K562 (cell line): ENCODE measurements around the gene RASIP1. TPM values are rescaled to one million over a fixed set of nuclear protein-coding genes. Genes with fewer than 3 reads are reported as not detected.

ENCODE experiments used
- ATAC-seq: fragments of 200-7000 bp; cut with Tn5 transposase; 3 replicates; pipeline ENCODE4 v1.9.1; 2020; ENCODE audit warnings: moderate library complexity
- BruUV-seq: library from RNA; stranded (reverse); fragments of 400-500 nt; replicated peaks from 2 replicates; lab custom pipeline; 2021; lab: Mats Ljungman, UMichigan
- CTCF ChIA-PET: fragments of 300-600 bp; formaldehyde crosslinking; extraction: SDS; loops from one replicate; lab custom pipeline; 2021; ENCODE audit warnings: low intra/inter-chr PET ratio; lab: Yijun Ruan, JAX
- POLR2A ChIA-PET: fragments of 300-600, 350-650 bp; sonication (Branson Sonifier 250); formaldehyde crosslinking; extraction: SDS; loops from one replicate; lab custom pipeline; 2021; ENCODE audit warnings: antibody characterized with exemption, inconsistent platforms; lab: Yijun Ruan, JAX
- DNase-seq, 4 experiments: peaks; one replicate each; pipeline versions ENCODE4 v3.0.0 to v3.0.0-alpha.2; 2011 to 2018; ENCODE audit warnings: low spot score in 3 of 4, mixed read lengths in 3 of 4; ENCODE audit errors: extremely low read depth in 1 of 4
- FAIRE-seq: peaks from 2 replicates; lab custom pipeline; 2011; peaks lifted over from hg19 to GRCh38; lab: Jason Lieb, UNC
- H2AFZ ChIP-seq: 2 replicates; pipeline ENCODE4 v1.6.0; 2011; ENCODE audit warnings: low read depth, low read length, control low read depth, inconsistent platforms
- H3K27ac ChIP-seq: fragments of 200-600 bp; 3 replicates; pipeline ENCODE4 v1.8.0; 2011; ENCODE audit warnings: low read depth, mild to moderate bottlenecking, control low read depth, inconsistent platforms, low read length, moderate library complexity, mixed read lengths; ENCODE audit errors: extremely low read depth
- H3K27me3 ChIP-seq, 2 experiments: fragments of 300-600 bp in 1 of 2; 2 replicates in 1 of 2; 3 replicates in 1 of 2; pipeline versions ENCODE4 v1.6.0 to v1.8.0; 2011; ENCODE audit warnings: inconsistent platforms in 2 of 2, low read length in 2 of 2, mild to moderate bottlenecking in 1 of 2, mixed read lengths in 1 of 2, moderate library complexity in 1 of 2; ENCODE audit not compliant: control insufficient read depth in 2 of 2, insufficient read depth in 2 of 2
- H3K36me3 ChIP-seq: fragments of 300-600 bp; 3 replicates; pipeline ENCODE4 v1.8.0; 2011; ENCODE audit warnings: mild to moderate bottlenecking, low read length, inconsistent platforms; ENCODE audit not compliant: control insufficient read depth, insufficient read depth
- H3K4me1 ChIP-seq, 2 experiments: fragments of 200-600 bp in 1 of 2; replicated peaks in 1 of 2; 2 replicates in 1 of 2; 3 replicates in 1 of 2; pipeline versions ENCODE4 v1.5.1 to v1.8.0; 2011; ENCODE audit warnings: inconsistent platforms in 2 of 2, low read length in 2 of 2, mild to moderate bottlenecking in 1 of 2, mixed read lengths in 1 of 2, moderate library complexity in 1 of 2; ENCODE audit not compliant: control insufficient read depth in 2 of 2, insufficient read depth in 2 of 2
- H3K4me2 ChIP-seq: 2 replicates; pipeline ENCODE4 v1.6.1; 2011; ENCODE audit warnings: low read length, control low read depth, inconsistent platforms, mixed read lengths; ENCODE audit not compliant: insufficient read depth
- H3K4me3 ChIP-seq: fragments of 200-600 bp; sonication (generic), shearing (Covaris generic); 2 replicates; pipeline ENCODE4 v1.5.1; 2016; ENCODE audit warnings: control low read depth, inconsistent platforms
- H3K79me2 ChIP-seq: fragments of 200-600 bp; 3 replicates; pipeline ENCODE4 v1.8.0; 2011; ENCODE audit warnings: low read length, inconsistent platforms; ENCODE audit not compliant: control insufficient read depth, insufficient read depth
- H3K9ac ChIP-seq, 2 experiments: 2 replicates each; pipeline versions ENCODE4 v1.6.0 to v1.6.1; 2011; ENCODE audit warnings: low read depth in 2 of 2, low read length in 2 of 2, control low read depth in 1 of 2, inconsistent platforms in 1 of 2, mild to moderate bottlenecking in 1 of 2, mixed read lengths in 1 of 2; ENCODE audit not compliant: insufficient read depth in 1 of 2
- H3K9me1 ChIP-seq: one replicate; pipeline ENCODE4 v1.6.0; 2011; ENCODE audit warnings: inconsistent platforms, mild to moderate bottlenecking, low read length, moderate library complexity; ENCODE audit not compliant: control insufficient read depth, insufficient read depth
- H3K9me3 ChIP-seq: replicated peaks from 2 replicates; pipeline ENCODE4 v1.5.1; 2011; ENCODE audit warnings: low read depth, low read length, inconsistent platforms; ENCODE audit not compliant: control insufficient read depth, insufficient read depth
- H4K20me1 ChIP-seq: replicated peaks from 2 replicates; pipeline ENCODE4 v1.6.1; 2011; ENCODE audit warnings: low read length, inconsistent platforms, mixed read lengths; ENCODE audit not compliant: control insufficient read depth, insufficient read depth
- CEBPB ChIP-seq: fragments of 450-650 bp; IDR thresholded peaks from 2 replicates; pipeline ENCODE4 v1.6.1; 2016; ENCODE audit warnings: missing genetic modification characterization, missing compliant biosample characterization
- HMG20B ChIP-seq: fragments of 250-450 bp; sonication (Bioruptor Pico); IDR thresholded peaks from 2 replicates; pipeline ENCODE4 v1.5.0; 2021; ENCODE audit warnings: mild to moderate bottlenecking
- MGA ChIP-seq: fragments of 450-650 bp; IDR thresholded peaks from 2 replicates; pipeline ENCODE4 v1.6.1; 2016; ENCODE audit warnings: mild to moderate bottlenecking, moderate library complexity
- WGBS: fragments of 100-300 bp; shearing (Covaris generic); methylation state at CpG from one replicate; pipeline ENCODE4 v1.1.6; 2016; ENCODE audit warnings: low coverage, mixed read lengths; ENCODE audit not compliant: insufficient coverage; ENCODE audit errors: missing lambda C conversion rate; 5-methylcytosine and 5-hydroxymethylcytosine counted together
- in situ Hi-C: fragments of 300-500 bp; cut with MboI; formaldehyde crosslinking; loops from 4 replicates; pipeline ENCODE4 v1.15.0; 2018; ENCODE audit warnings: inconsistent platforms, mixed read lengths
- intact Hi-C: fragments of 100-400 bp; cut with micrococcal nuclease; formaldehyde crosslinking; loops from 2 replicates; pipeline ENCODE4 v1.14.2; 2022
- polyA plus RNA-seq, 8 experiments: library from polyadenylated mRNA; depleted of rRNA in 4 of 8; stranded (reverse) in 5 of 8; unstranded in 3 of 8; fragments of >200 nt; fragmentation: Nextera tagmentation in 2 of 8; fragmentation: Illumina TruSeq in 1 of 8; extraction: Ambion mirVana in 2 of 8; extraction: Trizol in 1 of 8; gene quantifications; 2 replicates each; pipeline versions ENCODE4 v1.2.1 to v1.2.3, GENCODE V29; 2011 to 2014; ENCODE audit warnings: inconsistent platforms in 1 of 8, missing spikeins in 1 of 8
- total RNA-seq, 7 experiments: library from RNA; depleted of rRNA in 6 of 7; stranded (reverse); fragments of >200 nt in 6 of 7; fragmentation: Illumina TruSeq in 2 of 7; extraction: Trizol in 2 of 7; gene quantifications; 2 replicates each; pipeline versions ENCODE4 v1.2.1 to v1.2.3, GENCODE V29; 2011 to 2021; ENCODE audit warnings: low replicate concordance in 1 of 7

The RASIP1 gene
- total and polyA plus RNA-seq, 9 of the 15 experiments (the other 6 are each of a cell fraction or from before 2014, with no cell fraction given) = 0.20 to 4.7 (median 1.5) TPM

GRCh38 chr19:48676887-48677286 lies 63.5 kb downstream of the RASIP1 start:
- in situ Hi-C loops = no loop called here
- ATAC-seq = no peak
- no peak for FAIRE-seq
- intact Hi-C loops = no loop called here
- no peak overlapping the region for H3K4me3 ChIP-seq
- no peak overlapping the region for H3K27ac ChIP-seq
- TF ChIP-seq CEBPB (0 out of 2 replicates have a peak, but pooled peaks have one; percentile 47), MGA (0 out of 2 replicates have a peak, but pooled peaks have one; percentile 29), HMG20B (CRISPR knock-in tag) (no peak)
- CTCF ChIA-PET = no interaction called here
- H2AFZ ChIP-seq = no peak overlapping the region
- H3K4me1 ChIP-seq = peaks cover 23 to 69% of the 10 kb centered on the region in 2 experiments
- no peak overlapping the region for H3K9ac ChIP-seq
- H3K36me3 ChIP-seq = no peaks in the 10 kb centered on the region
- POLR2A ChIA-PET = no interaction called here
- H3K4me2 ChIP-seq = no peak overlapping the region
- H3K27me3 ChIP-seq = no peaks in the 10 kb centered on the region
- H3K9me3 ChIP-seq = no peaks in the 10 kb centered on the region
- H4K20me1 ChIP-seq = no peaks in the 10 kb centered on the region
- BruUV-seq = no TSS peak
- no peaks in the 10 kb centered on the region for H3K9me1 ChIP-seq
- no peaks in the 10 kb centered on the region for H3K79me2 ChIP-seq
- no peak for DNase-seq
- 67% methylated on average over 13 of the region's 13 CpGs for WGBS
